Right lobe of liver (tissue), 4 donors: Measurements from ENCODE around the gene GPC6.

ENCODE experiments used
- POLR2A ChIP-seq: fragments of 450-650 bp; IDR thresholded peaks from one replicate; pipeline ENCODE4 v1.6.1; 2017; ENCODE audit warnings: antibody characterized with exemption, mild to moderate bottlenecking
- TF ChIP-seq, protein P1 (sequence below), 4 donors: fragments of 200-600 bp in 3 of 4; fragments of 450-650 bp in 1 of 4; IDR thresholded peaks; one replicate each; pipeline versions ENCODE4 v1.5.1 to v1.8.0; 2016 to 2022; ENCODE audit warnings: antibody characterized with exemption in 4 of 4, mild to moderate bottlenecking in 2 of 4
- donor health status: DM: no; HTN: no; CAD: no.
- donor health status: DM: no; HTN: no; CAD: no.
- donor health status: DM: no; HTN: yes; CAD: no.

GRCh38 chr13:93774506-93774905 lies 547.9 kb downstream of the GPC6 start:
- TF ChIP-seq, protein P1, sequence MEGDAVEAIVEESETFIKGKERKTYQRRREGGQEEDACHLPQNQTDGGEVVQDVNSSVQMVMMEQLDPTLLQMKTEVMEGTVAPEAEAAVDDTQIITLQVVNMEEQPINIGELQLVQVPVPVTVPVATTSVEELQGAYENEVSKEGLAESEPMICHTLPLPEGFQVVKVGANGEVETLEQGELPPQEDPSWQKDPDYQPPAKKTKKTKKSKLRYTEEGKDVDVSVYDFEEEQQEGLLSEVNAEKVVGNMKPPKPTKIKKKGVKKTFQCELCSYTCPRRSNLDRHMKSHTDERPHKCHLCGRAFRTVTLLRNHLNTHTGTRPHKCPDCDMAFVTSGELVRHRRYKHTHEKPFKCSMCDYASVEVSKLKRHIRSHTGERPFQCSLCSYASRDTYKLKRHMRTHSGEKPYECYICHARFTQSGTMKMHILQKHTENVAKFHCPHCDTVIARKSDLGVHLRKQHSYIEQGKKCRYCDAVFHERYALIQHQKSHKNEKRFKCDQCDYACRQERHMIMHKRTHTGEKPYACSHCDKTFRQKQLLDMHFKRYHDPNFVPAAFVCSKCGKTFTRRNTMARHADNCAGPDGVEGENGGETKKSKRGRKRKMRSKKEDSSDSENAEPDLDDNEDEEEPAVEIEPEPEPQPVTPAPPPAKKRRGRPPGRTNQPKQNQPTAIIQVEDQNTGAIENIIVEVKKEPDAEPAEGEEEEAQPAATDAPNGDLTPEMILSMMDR (IDR thresholded peaks at IDR 0.05), result no peak
- no peak for TF ChIP-seq POLR2A
